ENCODE data around the gene SSNA1.
"Not testable (repeated sequence)": the region's sequence is repeated elsewhere in the genome, so short reads cannot be mapped to it uniquely, and the experiment has no call there.

SSNA1 gene

GRCh38 chr9:137234758-137235423 lies 46.4 kb downstream of the SSNA1 start:
- DNase-seq, result no peak

- DNase-seq, result no peak
Observed at GRCh38 chr9:137235424-137236237, 47.2 kb downstream of the SSNA1 start.

GRCh38 chr9:137236238-137236935 lies 47.9 kb downstream of the SSNA1 start:
- DNase-seq, result peak; percentile 55 to 71

- DNase-seq, result no peak
Observed at GRCh38 chr9:137236936-137237421, 48.5 kb downstream of the SSNA1 start.

GRCh38 chr9:137237759-137238726 lies 49.6 kb downstream of the SSNA1 start:
- DNase-seq, result no peak

GRCh38 chr9:137239541-137240200 lies 51.2 kb downstream of the SSNA1 start:
- not testable (repeated sequence) for DNase-seq
